Ovary (tissue), 3 donors: ENCODE measurements around the gene JAG2.

Experiments used
- CTCF ChIP-seq, 3 donors: fragments of 450-650 bp in 2 of 3; fragments of 200-600 bp in 1 of 3; IDR thresholded peaks; one replicate each; pipeline versions ENCODE4 v1.5.1 to v1.8.0; 2016 to 2022; ENCODE audit warnings: antibody characterized with exemption in 3 of 3, mild to moderate bottlenecking in 1 of 3
- EP300 ChIP-seq: sonication (generic); formaldehyde crosslinking; IDR thresholded peaks from one replicate; pipeline ENCODE4 v1.6.1; 2017; ENCODE audit warnings: antibody characterized with exemption
- donor health status: DM: no; HTN: no; CAD: no.

- TF ChIP-seq CTCF (IDR thresholded peaks at IDR 0.05) (no peak), EP300 (no peak)
Observed at GRCh38 chr14:105201156-105201924, 32.8 kb upstream of the JAG2 start.
